ENCODE data around the gene KLHL14. TPM values are rescaled to one million over a fixed set of nuclear protein-coding genes. Genes with fewer than 3 reads are reported as not detected.
A peak's percentile ranks its signal among the peaks of the same experiment; 100 is the strongest.

Gene KLHL14
- total and polyA plus RNA-seq, 2 of the 13 experiments (the other 11 are each of a cell fraction or from before 2014, with no cell fraction given), result 16.0 to 41.8 TPM

- TF ChIP-seq ZNF740 (CRISPR knock-in tag; IDR thresholded peaks at IDR 0.05), result peak; percentile 63
- no peak for TF ChIP-seq AGO2 (optimal IDR thresholded peaks at IDR 0.05; ENCODE audit: low read depth, low read length)
- TF ChIP-seq ZFP62 (CRISPR knock-in tag; IDR thresholded peaks at IDR 0.05), result no peak
- peak; percentile 65; the same call in 1 of the 2 replicates for TF ChIP-seq RBFOX2 (IDR thresholded peaks at IDR 0.05; ENCODE audit: low read depth, low read length)
- TF ChIP-seq ZNF431 (CRISPR knock-in tag; IDR thresholded peaks at IDR 0.05; ENCODE audit: borderline replicate concordance, low read depth), result 0 out of 2 replicates have a peak, but pooled peaks have one; percentile 23
- no peak for TF ChIP-seq PAXIP1 (CRISPR knock-in tag; conservative IDR thresholded peaks at IDR 0.05)
- no peak for TF ChIP-seq U2AF1 (optimal IDR thresholded peaks at IDR 0.05; ENCODE audit: low read depth, low read length)
- TF ChIP-seq MAFG (CRISPR knock-in tag; IDR thresholded peaks at IDR 0.05), result no peak
- TF ChIP-seq TCF7 (IDR thresholded peaks at IDR 0.05; ENCODE audit: low read depth), result no peak
- no peak for TF ChIP-seq FOXO1 (CRISPR knock-in tag; IDR thresholded peaks at IDR 0.05)
- no peak for TF ChIP-seq BRF2 (CRISPR knock-in tag; IDR thresholded peaks at IDR 0.05)
- no peak for TF ChIP-seq NFKBIZ (CRISPR knock-in tag; IDR thresholded peaks at IDR 0.05)
- no peak for TF ChIP-seq TRIM24 (CRISPR knock-in tag; IDR thresholded peaks at IDR 0.05)
- no peak for TF ChIP-seq TOE1 (CRISPR knock-in tag; IDR thresholded peaks at IDR 0.05)
- TF ChIP-seq SAP130 (CRISPR knock-in tag; IDR thresholded peaks at IDR 0.05; ENCODE audit: low read depth), result peak; percentile 6; the same call in 1 of the 2 replicates
- TF ChIP-seq AKAP8 (CRISPR knock-in tag; IDR thresholded peaks at IDR 0.05), result 0 out of 2 replicates have a peak, but pooled peaks have one; percentile 22
- no peak for TF ChIP-seq NR3C1 (CRISPR knock-in tag; IDR thresholded peaks at IDR 0.05)
- no peak for TF ChIP-seq ZSCAN5A (CRISPR knock-in tag; IDR thresholded peaks at IDR 0.05; ENCODE audit: borderline replicate concordance)
- TF ChIP-seq ZNF121 (CRISPR knock-in tag; IDR thresholded peaks at IDR 0.05), result no peak
- TF ChIP-seq SALL2 (CRISPR knock-in tag; IDR thresholded peaks at IDR 0.05), result peak; percentile 53; the same call in 1 of the 2 replicates
- no peak for TF ChIP-seq ZNF235 (CRISPR knock-in tag; IDR thresholded peaks at IDR 0.05; ENCODE audit: borderline replicate concordance)
- TF ChIP-seq FOXO4 (CRISPR knock-in tag; conservative IDR thresholded peaks at IDR 0.05), result 0 out of 2 replicates have a peak, but pooled peaks have one; percentile 45
- TF ChIP-seq CBX2 (IDR thresholded peaks at IDR 0.05; ENCODE audit: low read depth, low read length), result no peak
- TF ChIP-seq CBX2 (CRISPR knock-in tag; IDR thresholded peaks at IDR 0.05; ENCODE audit: low read depth), result no peak
These were observed 797 bp downstream of the KLHL14 start (continued) for GRCh38 chr18:32771871-32772580.

Data from HepG2 (cell line).